SK-N-SH (cell line): Measurements from ENCODE around the gene PTPN9. TPM values are rescaled to one million over a fixed set of nuclear protein-coding genes. Genes with fewer than 3 reads are reported as not detected.
A peak's percentile ranks its signal among the peaks of the same experiment; 100 is the strongest.
"Not testable (repeated sequence)": the region's sequence is repeated elsewhere in the genome, so short reads cannot be mapped to it uniquely, and the experiment has no call there.

Source experiments
- CTCF ChIA-PET: fragments of 300-600, 350-600 bp; formaldehyde crosslinking; extraction: SDS; loops from one replicate; lab custom pipeline; 2021; lab: Yijun Ruan, JAX
- POLR2A ChIA-PET: fragments of 350-600 bp; sonication (Branson Sonifier 250); formaldehyde crosslinking; extraction: SDS; loops from one replicate; lab custom pipeline; 2020; ENCODE audit warnings: antibody characterized with exemption, inconsistent platforms; lab: Yijun Ruan, JAX
- DNase-seq: peaks from one replicate; pipeline ENCODE4 v3.0.0; 2012
- H2AFZ ChIP-seq: fragments of 200-600 bp; sonication (generic); 2 replicates; pipeline ENCODE4 v1.8.1; 2016; ENCODE audit warnings: antibody characterized with exemption, mild to moderate bottlenecking, low read depth
- H3F3A ChIP-seq: fragments of 200-600 bp; sonication (generic); replicated peaks from 2 replicates; pipeline ENCODE3; 2016; ENCODE audit warnings: antibody characterized with exemption, mild to moderate bottlenecking; ENCODE audit not compliant: insufficient read depth
- H3K27ac ChIP-seq, 2 experiments: fragments of 200-500 bp in 1 of 2; fragments of 200-600 bp in 1 of 2; sonication (Bioruptor generic) in 1 of 2; sonication (generic), shearing (Covaris generic) in 1 of 2; 2 replicates each; pipeline versions ENCODE4 v1.5.1 to v1.6.1; 2014 to 2016; ENCODE audit warnings: low read depth in 2 of 2, inconsistent platforms in 1 of 2, low read length in 1 of 2, mild to moderate bottlenecking in 1 of 2, mixed read lengths in 1 of 2
- H3K27me3 ChIP-seq: fragments of 200-600 bp; sonication (generic), shearing (Covaris generic); 2 replicates; pipeline ENCODE4 v1.6.1; 2016; ENCODE audit warnings: mixed run types; ENCODE audit not compliant: insufficient read depth
- H3K36me3 ChIP-seq, 2 experiments: fragments of 200-500 bp in 1 of 2; fragments of 200-600 bp in 1 of 2; sonication (Bioruptor generic) in 1 of 2; sonication (generic) in 1 of 2; replicated peaks in 1 of 2; 2 replicates each; pipeline versions ENCODE3 to v1.5.1; 2014 to 2016; ENCODE audit warnings: low read length in 1 of 2, mild to moderate bottlenecking in 1 of 2; ENCODE audit not compliant: insufficient read depth in 2 of 2, control insufficient read depth in 1 of 2
- H3K4me1 ChIP-seq, 2 experiments: fragments of 200-500 bp in 1 of 2; fragments of 200-600 bp in 1 of 2; sonication (Bioruptor generic) in 1 of 2; sonication (generic), shearing (Covaris generic) in 1 of 2; 2 replicates each; pipeline versions ENCODE4 v1.5.1 to v1.6.1; 2014 to 2016; ENCODE audit warnings: low read depth in 1 of 2, low read length in 1 of 2, mixed run types in 1 of 2; ENCODE audit not compliant: insufficient read depth in 2 of 2, control insufficient read depth in 1 of 2
- H3K4me2 ChIP-seq: fragments of 200-600 bp; sonication (generic), shearing (Covaris generic); 2 replicates; pipeline ENCODE4 v1.6.1; 2017; ENCODE audit warnings: mixed run types
- H3K4me3 ChIP-seq, 2 experiments: fragments of 200-500 bp in 1 of 2; fragments of 200-600 bp in 1 of 2; sonication (Bioruptor generic) in 1 of 2; sonication (generic), shearing (Covaris generic) in 1 of 2; 2 replicates each; pipeline versions ENCODE4 v1.5.1 to v1.8.1; 2014 to 2016; ENCODE audit warnings: low read depth in 2 of 2, inconsistent platforms in 1 of 2, low read length in 1 of 2, mild to moderate bottlenecking in 1 of 2, mixed read lengths in 1 of 2, moderate library complexity in 1 of 2
- H3K79me2 ChIP-seq: fragments of 200-600 bp; sonication (generic); 2 replicates; pipeline ENCODE4 v1.8.1; 2017; ENCODE audit warnings: mild to moderate bottlenecking; ENCODE audit not compliant: insufficient read depth
- H3K9ac ChIP-seq: fragments of 200-600 bp; sonication (generic); 2 replicates; pipeline ENCODE4 v1.6.1; 2017; ENCODE audit warnings: mixed run types
- H3K9me2 ChIP-seq: fragments of 200-600 bp; sonication (generic); 2 replicates; pipeline ENCODE4 v1.6.1; 2017; ENCODE audit warnings: mixed run types
- H3K9me3 ChIP-seq: fragments of 200-600 bp; sonication (generic); 2 replicates; pipeline ENCODE4 v1.6.1; 2017; ENCODE audit warnings: mixed run types, mild to moderate bottlenecking, moderate library complexity
- H4K20me1 ChIP-seq: fragments of 200-600 bp; sonication (generic); 2 replicates; pipeline ENCODE4 v1.6.1; 2017; ENCODE audit warnings: mild to moderate bottlenecking, mixed run types; ENCODE audit not compliant: insufficient read depth
- FOSL2 ChIP-seq: IDR thresholded peaks from 2 replicates; pipeline ENCODE4 v1.4.0; 2012; ENCODE audit warnings: low read depth, mild to moderate bottlenecking, moderate library complexity, borderline replicate concordance
- JUND ChIP-seq: IDR thresholded peaks from 2 replicates; pipeline ENCODE4 v1.4.0; 2012
- NRF1 ChIP-seq: IDR thresholded peaks from 2 replicates; pipeline ENCODE4 v1.6.1; 2012; ENCODE audit warnings: low read depth, mild to moderate bottlenecking, low read length
- PBX3 ChIP-seq: IDR thresholded peaks from 2 replicates; pipeline ENCODE4; 2012
- RXRA ChIP-seq: IDR thresholded peaks from 2 replicates; pipeline ENCODE4 v1.4.0; 2012; ENCODE audit warnings: low read depth, mild to moderate bottlenecking, borderline replicate concordance
- YY1 ChIP-seq: IDR thresholded peaks from 2 replicates; pipeline ENCODE4 v1.4.0; 2012; ENCODE audit warnings: low read depth, mild to moderate bottlenecking
- WGBS: methylation state at CpG from one replicate; pipeline ENCODE4 v1.1.6; 2017; ENCODE audit warnings: low lambda C conversion rate; 5-methylcytosine and 5-hydroxymethylcytosine counted together
- polyA plus RNA-seq, 3 experiments: library from polyadenylated mRNA; depleted of rRNA; stranded (reverse); fragments of >200 nt; gene quantifications; 2 replicates each; pipeline ENCODE4 v1.2.3, GENCODE V29; 2012

PTPN9 gene
- polyA plus RNA-seq, 1 of the 3 experiments (the other 2 are of a cell fraction), result 25.9 TPM

GRCh38 chr15:75446151-75446550 lies 133.0 kb downstream of the PTPN9 start:
- H3K4me2 ChIP-seq, result no peak overlapping the region
- TF ChIP-seq RXRA (no peak), PBX3 (no peak), NRF1 (no peak), YY1 (no peak)
- 94% methylated on average over 3 of the region's 3 CpGs for WGBS
- no peak for DNase-seq
- peaks cover 6 to 31% of the 10 kb centered on the region in 2 experiments for H3K36me3 ChIP-seq
- POLR2A ChIA-PET, result no interaction called here
- H4K20me1 ChIP-seq, result peaks cover 88% of the 10 kb centered on the region
- no peaks in the 10 kb centered on the region for H3K9me2 ChIP-seq
- H3K79me2 ChIP-seq, result peaks cover 94% of the 10 kb centered on the region
- no peaks in the 10 kb centered on the region for H3K9me3 ChIP-seq
- peaks cover 26% of the 10 kb centered on the region for H3F3A ChIP-seq
- H3K4me3 ChIP-seq, result no peak overlapping the region
- no peak overlapping the region for H2AFZ ChIP-seq
- no peaks in the 10 kb centered on the region for H3K27me3 ChIP-seq
- H3K9ac ChIP-seq, result no peak overlapping the region
- H3K27ac ChIP-seq, result no peak overlapping the region
- H3K4me1 ChIP-seq, result peaks cover 7 to 20% of the 10 kb centered on the region in 2 experiments
- CTCF ChIA-PET, result no interaction called here

GRCh38 chr15:75445324-75445723 lies 133.8 kb downstream of the PTPN9 start:
- H3K27me3 ChIP-seq, H3K4me3 ChIP-seq, H3K27ac ChIP-seq, H3K9me3 ChIP-seq, H3K4me2 ChIP-seq, H3K9ac ChIP-seq, H2AFZ ChIP-seq, DNase-seq, H3K9me2 ChIP-seq, CTCF ChIA-PET: not testable (repeated sequence)
- POLR2A ChIA-PET, result interaction anchor here (0.6 kb wide), 1 partner anchor 912 kb away, joined by 4 read pairs; no protein-coding TSS in a partner anchor
- WGBS, result 95% methylated on average over 10 of the region's 10 CpGs
- Histone ChIP-seq H3K79me2 (peaks cover 99% of the 10 kb centered on the region), H3K36me3 (peaks cover 6 to 36% of the 10 kb centered on the region in 2 experiments), H4K20me1 (peaks cover 94% of the 10 kb centered on the region), H3F3A (peaks cover 24% of the 10 kb centered on the region), H3K4me1 (peaks cover 5 to 20% of the 10 kb centered on the region in 2 experiments)

- TF ChIP-seq JUND (peak; percentile 30), FOSL2 (peak; percentile 50)
- H3K27me3 ChIP-seq, H2AFZ ChIP-seq, H3K9me3 ChIP-seq, H3K4me3 ChIP-seq, DNase-seq, POLR2A ChIA-PET, H3K9me2 ChIP-seq: not testable (repeated sequence)
- Histone ChIP-seq H3K27ac (peak overlapping the region in 1 of 2 experiments; percentile 65; a peak in 2 of 4 replicates), H4K20me1 (peaks cover 92% of the 10 kb centered on the region), H3K36me3 (peaks cover 6 to 38% of the 10 kb centered on the region in 2 experiments), H3K4me2 (peak overlapping the region; percentile 34; the same call in 1 of the 2 replicates), H3K9ac (peak overlapping the region; percentile 0; the same call in 1 of the 2 replicates), H3K79me2 (peaks cover 100% of the 10 kb centered on the region), H3K4me1 (peaks cover 0 to 14% of the 10 kb centered on the region in 2 experiments; a peak in 3 of 4 replicates), H3F3A (peaks cover 19% of the 10 kb centered on the region)
- CTCF ChIA-PET, result interaction anchor here (1.6 kb wide), 1 partner anchor 204 kb away, joined by 4 read pairs; the partner anchor contains the start of gene SNX33
- WGBS, result 71% methylated on average over 8 of the region's 8 CpGs
These were observed 135.1 kb downstream of the PTPN9 start for GRCh38 chr15:75443972-75444453.
